MM.1S (cell line): ENCODE data around the gene TAOK2.

ENCODE experiments used
- DNase-seq: peaks from one replicate; pipeline ENCODE4 v3.0.0-alpha.2; 2015
- H2AFZ ChIP-seq: fragments of 300-600 bp; sonication (generic); 2 replicates; pipeline ENCODE4 v1.6.0; 2016; ENCODE audit warnings: antibody characterized with exemption, low read length
- H3F3A ChIP-seq: fragments of 300-600 bp; sonication (generic); 2 replicates; pipeline ENCODE4 v1.6.1; 2016; ENCODE audit warnings: mild to moderate bottlenecking, antibody characterized with exemption, low read length, moderate library complexity, mixed read lengths; ENCODE audit not compliant: insufficient read depth
- H3K27ac ChIP-seq: fragments of 300-600 bp; sonication (generic); 2 replicates; pipeline ENCODE4 v1.5.1; 2016; ENCODE audit warnings: mild to moderate bottlenecking, low read length
- H3K27me3 ChIP-seq: fragments of 300-600 bp; sonication (generic); replicated peaks from 2 replicates; pipeline ENCODE4 v1.6.0; 2016; ENCODE audit warnings: low read length; ENCODE audit not compliant: insufficient read depth
- H3K36me3 ChIP-seq: fragments of 300-600 bp; sonication (generic); replicated peaks from 2 replicates; pipeline ENCODE4 v1.6.1; 2016; ENCODE audit warnings: mild to moderate bottlenecking, low read length, mixed read lengths; ENCODE audit not compliant: insufficient read depth
- H3K4me1 ChIP-seq: fragments of 300-600 bp; sonication (generic); 2 replicates; pipeline ENCODE4 v1.6.1; 2016; ENCODE audit warnings: low read length, mixed read lengths
- H3K4me2 ChIP-seq: fragments of 300-600 bp; sonication (generic); 2 replicates; pipeline ENCODE4 v1.6.0; 2016; ENCODE audit warnings: low read depth, low read length
- H3K4me3 ChIP-seq: fragments of 300-600 bp; sonication (generic); 2 replicates; pipeline ENCODE4 v1.5.1; 2016; ENCODE audit warnings: low read length, mixed read lengths
- H3K79me2 ChIP-seq: fragments of 300-600 bp; sonication (generic); 2 replicates; pipeline ENCODE4 v1.6.1; 2016; ENCODE audit warnings: mixed run types, low read length, mixed read lengths
- H3K9ac ChIP-seq: fragments of 300-600 bp; sonication (generic); 2 replicates; pipeline ENCODE4 v1.6.1; 2016; ENCODE audit warnings: low read length, mixed read lengths
- H3K9me2 ChIP-seq: fragments of 300-600 bp; sonication (generic); replicated peaks from 2 replicates; pipeline ENCODE4 v1.6.1; 2016; ENCODE audit warnings: mild to moderate bottlenecking, low read length, mixed read lengths; ENCODE audit not compliant: insufficient read depth
- H3K9me3 ChIP-seq: fragments of 300-600 bp; sonication (generic); replicated peaks from 2 replicates; pipeline ENCODE4 v1.6.1; 2016; ENCODE audit warnings: mild to moderate bottlenecking, low read length, mixed read lengths; ENCODE audit not compliant: insufficient read depth
- H4K20me1 ChIP-seq: fragments of 300-600 bp; sonication (generic); 2 replicates; pipeline ENCODE4 v1.6.1; 2016; ENCODE audit warnings: mild to moderate bottlenecking, low read length, moderate library complexity, mixed read lengths; ENCODE audit not compliant: insufficient read depth
- CTCF ChIP-seq: fragments of 300-600 bp; sonication (generic); IDR thresholded peaks from 2 replicates; pipeline ENCODE4 v1.5.1; 2016; ENCODE audit warnings: antibody characterized with exemption, low read length, mixed read lengths
- EZH2 ChIP-seq: fragments of 300-600 bp; sonication (generic); optimal IDR thresholded peaks from 2 replicates; pipeline ENCODE3; 2017; ENCODE audit warnings: low read depth, mild to moderate bottlenecking, antibody characterized with exemption, low read length, mixed read lengths
- EZH2phosphoT487 ChIP-seq: fragments of 300-600 bp; sonication (generic); IDR thresholded peaks from 2 replicates; pipeline ENCODE4 v1.6.1; 2018; ENCODE audit warnings: antibody characterized with exemption, low read length

TAOK2 gene

GRCh38 chr16:30031477-30031918 is 57.8 kb downstream of the TAOK2 start:
- H3K9ac ChIP-seq = no peak overlapping the region
- no peak for DNase-seq
- TF ChIP-seq EZH2 = no peak
- TF ChIP-seq EZH2phosphoT487 = no peak
- TF ChIP-seq CTCF = no peak
- peaks cover 62% of the 10 kb centered on the region for H3K27me3 ChIP-seq
- no peaks in the 10 kb centered on the region for H4K20me1 ChIP-seq
- H3F3A ChIP-seq = no peaks in the 10 kb centered on the region
- H2AFZ ChIP-seq = no peak overlapping the region
- H3K4me1 ChIP-seq = no peaks in the 10 kb centered on the region
- H3K27ac ChIP-seq = no peak overlapping the region
- no peaks in the 10 kb centered on the region for H3K79me2 ChIP-seq
- H3K36me3 ChIP-seq = no peaks in the 10 kb centered on the region
- no peak overlapping the region for H3K4me3 ChIP-seq
- H3K9me3 ChIP-seq = no peaks in the 10 kb centered on the region
- no peak overlapping the region for H3K4me2 ChIP-seq
- H3K9me2 ChIP-seq = no peaks in the 10 kb centered on the region

- H3K27ac ChIP-seq = no peak overlapping the region
- peak; percentile 69 for DNase-seq
- H3K9ac ChIP-seq = no peak overlapping the region
- no peaks in the 10 kb centered on the region for H4K20me1 ChIP-seq
- no peaks in the 10 kb centered on the region for H3K9me2 ChIP-seq
- no peaks in the 10 kb centered on the region for H3K79me2 ChIP-seq
- H3F3A ChIP-seq = no peaks in the 10 kb centered on the region
- no peak overlapping the region for H3K4me2 ChIP-seq
- no peaks in the 10 kb centered on the region for H3K9me3 ChIP-seq
- no peaks in the 10 kb centered on the region for H3K4me1 ChIP-seq
- TF ChIP-seq EZH2phosphoT487 = no peak
- TF ChIP-seq CTCF = peak; percentile 87
- H3K4me3 ChIP-seq = no peak overlapping the region
- peaks cover 54% of the 10 kb centered on the region for H3K27me3 ChIP-seq
- no peak overlapping the region for H2AFZ ChIP-seq
- H3K36me3 ChIP-seq = no peaks in the 10 kb centered on the region
Measured at GRCh38 chr16:30032083-30032819, 58.6 kb downstream of the TAOK2 start.

- Histone ChIP-seq H3K27me3 (peaks cover 44% of the 10 kb centered on the region), H3K79me2 (no peaks in the 10 kb centered on the region), H3K9ac (no peak overlapping the region), H3K36me3 (no peaks in the 10 kb centered on the region), H4K20me1 (no peaks in the 10 kb centered on the region), H3F3A (no peaks in the 10 kb centered on the region), H3K4me3 (no peak overlapping the region), H3K9me3 (no peaks in the 10 kb centered on the region), H3K27ac (no peak overlapping the region), H3K4me2 (no peak overlapping the region), H3K4me1 (no peaks in the 10 kb centered on the region), H2AFZ (no peak overlapping the region), H3K9me2 (no peaks in the 10 kb centered on the region)
- no peak for DNase-seq
- TF ChIP-seq EZH2 (no peak), CTCF (no peak), EZH2phosphoT487 (no peak)
Measured at GRCh38 chr16:30033270-30033669, 59.6 kb downstream of the TAOK2 start.
